ENCODE data around the gene ACTG1. TPM values are rescaled to one million over a fixed set of nuclear protein-coding genes. Genes with fewer than 3 reads are reported as not detected.
"Not testable (repeated sequence)": the region's sequence is repeated elsewhere in the genome, so short reads cannot be mapped to it uniquely, and the experiment has no call there.

ACTG1 gene
- total and polyA plus RNA-seq, 7 experiments from 2014 or later: 971 to 4,639 (median 1,185) TPM

DNA sequence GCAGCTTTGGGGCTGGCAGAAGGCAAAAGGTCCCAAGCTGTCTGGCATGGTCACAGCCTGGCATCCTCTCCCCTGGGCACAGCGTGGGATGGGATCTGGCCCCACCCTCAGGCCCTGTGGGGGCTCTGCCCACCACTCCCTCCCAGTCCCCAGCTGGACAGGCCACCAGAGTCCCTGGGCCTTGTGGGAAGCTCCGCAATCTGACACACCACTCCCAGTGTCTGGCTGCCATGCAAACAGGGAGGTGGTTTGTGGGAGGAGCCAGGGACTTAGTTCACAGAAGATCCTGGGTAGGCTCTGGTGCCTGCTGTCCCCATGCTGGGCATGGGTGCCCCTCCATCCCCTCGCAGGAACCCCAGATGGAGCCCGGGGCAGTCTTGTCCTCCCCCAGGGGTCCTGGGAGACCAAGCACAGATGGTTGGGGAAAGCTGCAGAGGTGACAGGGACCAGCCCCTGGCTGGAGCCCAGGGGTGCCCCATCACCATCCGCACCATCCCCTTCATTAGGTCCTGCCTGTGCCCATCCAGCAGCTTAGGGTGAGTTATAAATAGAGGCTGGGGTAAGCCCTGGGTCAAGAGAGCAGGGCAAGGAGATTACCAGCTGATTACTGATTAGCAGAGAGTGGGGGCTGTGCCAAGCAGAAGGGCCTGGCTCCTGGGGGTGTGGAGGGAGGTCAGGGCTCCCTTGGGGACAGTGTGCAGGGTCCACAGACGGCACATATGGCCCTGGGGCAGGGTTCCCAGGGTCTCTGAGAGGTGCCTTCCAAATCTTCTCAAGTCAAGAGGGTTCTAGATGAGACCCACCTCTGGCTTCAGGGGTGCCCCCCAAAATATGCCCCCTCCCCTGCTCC lies 21.8 kb upstream of the ACTG1 start:
- DNase-seq (no peak), ATAC-seq (no peak)
- H3K4me3 ChIP-seq (ENCODE audit: low read length): no peak overlapping the region
- no peak overlapping the region for H3K4me3 Mint-ChIP-seq
- peaks cover 0 to 4% of the 10 kb centered on the region in 2 donors for H3K27me3 ChIP-seq (ENCODE audit: control insufficient read depth in 2 of 2, insufficient read depth in 2 of 2, low read length in 2 of 2)
- H3K27ac ChIP-seq (ENCODE audit: low read depth, low read length): no peak overlapping the region
- peaks cover 0 to 6% (median 0%) of the 10 kb centered on the region in 7 donors for H3K4me1 Mint-ChIP-seq
- peaks cover 0 to 5% (median 0%) of the 10 kb centered on the region in 3 experiments for H3K36me3 ChIP-seq (ENCODE audit: control insufficient read depth in 2 of 3, insufficient read depth in 3 of 3, low read length in 3 of 3)
- POLR2A ChIA-PET: interaction anchor here (0.6 to 1.6 kb wide), 2 partner anchors 26 to 1188 kb away, joined by 3 to 4 read pairs; no protein-coding TSS in a partner anchor
- peaks cover 0 to 34% (median 14%) of the 10 kb centered on the region in 5 donors for H3K27me3 Mint-ChIP-seq
- H3K36me3 Mint-ChIP-seq: peaks cover 0 to 4% (median 3%) of the 10 kb centered on the region in 5 donors
- CTCF ChIA-PET: no interaction called here
- H3K9me3 Mint-ChIP-seq: no peaks in the 10 kb centered on the region
- no peaks in the 10 kb centered on the region for H3K4me1 ChIP-seq (ENCODE audit: control insufficient read depth in 2 of 2, insufficient read depth in 2 of 2, low read length in 2 of 2)
- no peak overlapping the region for H3K27ac Mint-ChIP-seq
- H3K9me3 ChIP-seq (ENCODE audit: control insufficient read depth in 2 of 3, low read length in 3 of 3): no peaks in the 10 kb centered on the region
- intact Hi-C loops (cut with micrococcal nuclease): no loop called here

DNA sequence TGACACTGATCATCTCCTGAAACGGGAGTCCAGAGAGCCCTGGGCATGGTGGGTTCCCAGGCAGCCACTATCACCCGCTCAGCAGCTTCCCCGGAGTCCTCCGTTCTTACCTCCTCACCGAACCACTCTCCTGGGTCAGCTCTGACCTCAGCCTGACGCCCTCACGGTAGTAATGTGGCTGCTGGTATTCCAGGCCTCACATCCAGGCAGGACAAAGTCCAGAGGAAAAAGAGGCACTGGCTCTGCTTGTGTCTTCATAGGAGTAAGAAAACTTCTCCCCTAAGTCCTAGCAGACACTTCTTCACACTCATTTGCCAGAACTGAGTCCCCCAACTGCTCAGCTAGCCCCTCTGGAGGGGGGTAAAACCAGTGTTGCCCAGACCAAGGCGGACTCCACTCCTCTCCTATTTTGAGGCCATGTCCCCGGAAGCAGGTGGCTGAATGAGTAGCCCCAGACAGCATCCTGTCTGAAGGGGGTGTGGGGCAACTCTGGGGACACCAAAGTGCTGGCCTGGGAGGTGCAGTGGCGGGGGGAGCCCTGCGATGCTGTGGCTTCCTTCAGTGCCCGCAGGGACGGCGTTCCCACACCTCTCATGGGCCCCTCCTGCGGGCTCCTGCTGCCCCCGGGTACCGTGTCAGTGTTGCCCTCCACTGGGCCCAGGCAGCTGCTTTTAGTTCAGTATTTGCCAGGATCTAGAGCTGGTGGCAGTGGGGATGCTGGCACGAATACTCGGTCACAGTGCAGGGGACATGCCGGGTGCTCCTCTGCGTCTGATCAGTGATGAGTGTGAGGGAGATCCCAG lies 20.9 kb upstream of the ACTG1 start:
- Mint-ChIP-seq H3K9me3 (no peaks in the 10 kb centered on the region), H3K4me1 (peaks cover 0 to 6% (median 0%) of the 10 kb centered on the region in 7 donors), H3K36me3 (peaks cover 0 to 4% (median 3%) of the 10 kb centered on the region in 5 donors), H3K27ac (no peak overlapping the region), H3K4me3 (no peak overlapping the region), H3K27me3 (peaks cover 0 to 34% (median 14%) of the 10 kb centered on the region in 5 donors)
- Histone ChIP-seq H3K9me3 (ENCODE audit: control insufficient read depth in 2 of 3, low read length in 3 of 3) (no peaks in the 10 kb centered on the region), H3K4me1 (ENCODE audit: control insufficient read depth in 2 of 2, insufficient read depth in 2 of 2, low read length in 2 of 2) (no peaks in the 10 kb centered on the region), H3K27me3 (ENCODE audit: control insufficient read depth in 2 of 2, insufficient read depth in 2 of 2, low read length in 2 of 2) (peaks cover 0 to 4% of the 10 kb centered on the region in 2 donors), H3K27ac (ENCODE audit: low read depth, low read length) (no peak overlapping the region), H3K4me3 (ENCODE audit: low read length) (no peak overlapping the region), H3K36me3 (ENCODE audit: control insufficient read depth in 2 of 3, insufficient read depth in 3 of 3, low read length in 3 of 3) (no peaks in the 10 kb centered on the region)
- ATAC-seq: peak; percentile 21
- CTCF ChIA-PET: no interaction called here
- POLR2A ChIA-PET: interaction anchor here (0.6 to 1.6 kb wide), 2 partner anchors 25 to 1187 kb away, joined by 3 to 4 read pairs; no protein-coding TSS in a partner anchor
- intact Hi-C loops (cut with micrococcal nuclease): no loop called here
- DNase-seq: no peak

DNA sequence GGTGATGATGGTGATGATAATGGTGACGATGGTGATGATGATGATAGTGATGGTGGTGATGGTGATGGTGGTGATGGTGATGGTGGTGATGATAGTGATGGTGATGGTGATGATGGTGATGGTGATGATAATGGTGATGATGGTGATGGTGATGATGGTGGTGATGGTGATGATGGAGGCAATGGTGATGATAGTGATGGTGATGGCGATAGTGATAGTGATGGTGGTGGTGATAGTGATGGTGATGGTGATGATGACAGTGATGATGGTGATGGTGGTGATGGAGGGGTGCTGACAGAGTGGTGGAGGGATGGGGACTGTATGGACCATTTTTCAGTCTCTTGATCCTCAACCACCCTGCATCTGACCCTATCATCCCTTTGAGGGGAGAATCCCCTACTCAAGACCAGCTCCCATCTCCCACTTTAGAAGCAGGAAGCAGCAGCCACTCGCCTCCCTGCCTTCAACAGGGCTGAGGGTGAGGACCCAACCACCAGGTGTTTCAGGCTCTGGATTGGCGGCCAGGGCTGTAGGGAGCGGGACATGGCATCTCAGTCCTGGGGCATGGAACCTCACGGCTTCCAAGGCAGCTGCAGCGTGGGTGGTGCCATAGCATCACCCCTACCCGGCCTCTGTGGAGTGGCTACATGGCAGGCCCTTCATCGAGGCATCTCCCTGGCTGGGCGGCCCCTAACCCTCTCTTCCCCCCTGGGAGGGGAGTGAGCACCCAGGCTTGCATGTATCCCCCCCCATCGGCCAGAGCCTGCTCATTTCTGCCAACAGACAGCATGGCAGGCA lies 20.1 kb upstream of the ACTG1 start:
- Mint-ChIP-seq H3K4me1 (peaks cover 0 to 6% (median 0%) of the 10 kb centered on the region in 7 donors), H3K4me3 (no peak overlapping the region), H3K27me3 (peaks cover 0 to 29% (median 14%) of the 10 kb centered on the region in 5 donors), H3K27ac (no peak overlapping the region), H3K36me3 (no peaks in the 10 kb centered on the region), H3K9me3 (no peaks in the 10 kb centered on the region)
- DNase-seq: no peak
- intact Hi-C loops (cut with micrococcal nuclease): no loop called here
- Histone ChIP-seq H3K36me3 (ENCODE audit: control insufficient read depth in 2 of 3, insufficient read depth in 3 of 3, low read length in 3 of 3) (no peaks in the 10 kb centered on the region), H3K4me1 (ENCODE audit: control insufficient read depth in 2 of 2, insufficient read depth in 2 of 2, low read length in 2 of 2) (no peaks in the 10 kb centered on the region), H3K27me3 (ENCODE audit: control insufficient read depth in 2 of 2, insufficient read depth in 2 of 2, low read length in 2 of 2) (peaks cover 0 to 4% of the 10 kb centered on the region in 2 donors), H3K4me3 (ENCODE audit: low read length) (no peak overlapping the region), H3K27ac (ENCODE audit: low read depth, low read length) (no peak overlapping the region), H3K9me3 (ENCODE audit: control insufficient read depth in 2 of 3, low read length in 3 of 3) (no peaks in the 10 kb centered on the region)
- ChIA-PET POLR2A (interaction anchor here (1.6 kb wide), 1 partner anchor 24 kb away, joined by 4 read pairs; no protein-coding TSS in a partner anchor), CTCF (no interaction called here)
- no peak for ATAC-seq

DNA sequence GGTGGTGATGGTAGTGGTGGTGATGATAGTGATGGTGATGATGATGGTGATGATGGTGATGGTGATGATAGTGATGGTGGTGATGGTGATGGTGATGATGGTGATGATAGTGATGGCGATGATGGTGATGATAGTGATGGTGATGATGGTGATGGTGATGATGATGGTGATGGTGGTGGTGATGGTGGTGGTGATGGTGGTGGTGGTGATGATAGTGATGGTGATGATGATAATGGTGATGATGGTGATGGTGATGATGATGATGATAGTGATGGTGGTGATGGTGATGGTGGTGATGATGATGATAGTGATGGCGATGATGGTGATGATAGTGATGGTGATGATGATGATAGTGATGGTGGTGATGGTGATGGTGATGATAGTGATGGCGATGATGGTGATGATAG lies 19.4 kb upstream of the ACTG1 start:
- POLR2A ChIA-PET; DNase-seq; H3K4me3 Mint-ChIP-seq; ATAC-seq; H3K27ac Mint-ChIP-seq; H3K4me1 Mint-ChIP-seq; H3K4me3 ChIP-seq (ENCODE audit: low read length); H3K36me3 Mint-ChIP-seq; CTCF ChIA-PET; H3K27ac ChIP-seq (ENCODE audit: low read depth, low read length); H3K9me3 Mint-ChIP-seq; H3K27me3 ChIP-seq (ENCODE audit: control insufficient read depth in 2 of 2, insufficient read depth in 2 of 2, low read length in 2 of 2); intact Hi-C loops (cut with micrococcal nuclease); H3K9me3 ChIP-seq (ENCODE audit: control insufficient read depth in 2 of 3, low read length in 3 of 3); H3K4me1 ChIP-seq (ENCODE audit: control insufficient read depth in 2 of 2, insufficient read depth in 2 of 2, low read length in 2 of 2); H3K36me3 ChIP-seq (ENCODE audit: control insufficient read depth in 2 of 3, insufficient read depth in 3 of 3, low read length in 3 of 3): not testable (repeated sequence)
- peaks cover 0 to 24% (median 14%) of the 10 kb centered on the region in 5 donors for H3K27me3 Mint-ChIP-seq

DNA sequence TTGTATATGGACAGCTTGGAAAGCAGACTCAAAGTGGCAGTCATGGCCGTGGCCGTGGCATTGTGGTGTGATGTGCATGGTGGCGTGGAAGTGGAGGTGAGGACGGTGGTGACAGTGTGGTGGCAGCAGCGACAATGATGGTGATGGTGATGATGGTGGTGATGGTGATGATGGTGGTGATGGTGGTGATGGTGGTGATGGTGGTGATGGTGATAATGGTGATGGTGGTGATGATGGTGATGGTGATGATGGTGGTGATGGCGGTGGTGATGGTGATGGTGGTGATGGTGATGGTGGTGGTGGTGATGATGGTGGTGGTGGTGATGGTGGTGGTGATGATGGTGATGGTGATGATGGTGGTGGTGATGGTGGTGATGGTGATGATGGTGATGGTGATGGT lies 18.4 kb upstream of the ACTG1 start:
- H3K27me3 ChIP-seq (ENCODE audit: control insufficient read depth in 2 of 2, insufficient read depth in 2 of 2, low read length in 2 of 2); H3K36me3 Mint-ChIP-seq; DNase-seq; intact Hi-C loops (cut with micrococcal nuclease); H3K36me3 ChIP-seq (ENCODE audit: control insufficient read depth in 2 of 3, insufficient read depth in 3 of 3, low read length in 3 of 3); H3K4me3 Mint-ChIP-seq; H3K27ac Mint-ChIP-seq; H3K27ac ChIP-seq (ENCODE audit: low read depth, low read length); H3K4me3 ChIP-seq (ENCODE audit: low read length); CTCF ChIA-PET; H3K4me1 Mint-ChIP-seq; H3K9me3 ChIP-seq (ENCODE audit: control insufficient read depth in 2 of 3, low read length in 3 of 3); H3K4me1 ChIP-seq (ENCODE audit: control insufficient read depth in 2 of 2, insufficient read depth in 2 of 2, low read length in 2 of 2); ATAC-seq; H3K9me3 Mint-ChIP-seq: not testable (repeated sequence)
- POLR2A ChIA-PET: interaction anchor here (0.5 kb wide), 1 partner anchor 437 kb away, joined by 3 read pairs; no protein-coding TSS in a partner anchor
- peaks cover 0 to 27% (median 11%) of the 10 kb centered on the region in 5 donors for H3K27me3 Mint-ChIP-seq

DNA sequence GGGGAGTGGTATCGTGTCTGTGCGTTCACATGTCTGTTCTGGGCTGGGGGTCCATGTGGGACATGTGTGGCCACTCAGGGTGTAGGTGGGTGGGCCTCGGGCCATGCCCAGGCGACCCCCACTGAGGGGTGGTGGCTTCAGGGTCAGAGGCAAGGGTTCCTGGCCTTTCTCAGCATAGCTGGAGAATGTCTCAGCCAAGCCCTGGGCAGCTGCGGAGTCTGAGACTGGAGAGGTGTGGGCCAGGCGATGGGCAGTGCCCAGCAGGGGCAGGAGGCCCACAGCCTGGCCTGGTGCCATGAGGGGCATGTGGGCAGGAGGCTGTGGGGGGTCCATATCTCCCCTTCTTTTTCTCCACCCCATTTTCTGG lies 16.8 kb upstream of the ACTG1 start:
- H3K27me3 ChIP-seq (ENCODE audit: control insufficient read depth in 2 of 2, insufficient read depth in 2 of 2, low read length in 2 of 2): no peaks in the 10 kb centered on the region
- no peak overlapping the region for H3K27ac ChIP-seq (ENCODE audit: low read depth, low read length)
- H3K27ac Mint-ChIP-seq: no peak overlapping the region
- H3K36me3 ChIP-seq (ENCODE audit: control insufficient read depth in 2 of 3, insufficient read depth in 3 of 3, low read length in 3 of 3): no peaks in the 10 kb centered on the region
- H3K36me3 Mint-ChIP-seq: no peaks in the 10 kb centered on the region
- no peaks in the 10 kb centered on the region for H3K4me1 ChIP-seq (ENCODE audit: control insufficient read depth in 2 of 2, insufficient read depth in 2 of 2, low read length in 2 of 2)
- peaks cover 0 to 1% (median 0%) of the 10 kb centered on the region in 7 donors for H3K4me1 Mint-ChIP-seq
- H3K9me3 ChIP-seq (ENCODE audit: control insufficient read depth in 2 of 3, low read length in 3 of 3): no peaks in the 10 kb centered on the region
- no peak for ATAC-seq
- POLR2A ChIA-PET: interaction anchor here (0.9 kb wide), 1 partner anchor 10 kb away, joined by 3 read pairs; no protein-coding TSS in a partner anchor
- intact Hi-C loops (cut with micrococcal nuclease): no loop called here
- H3K9me3 Mint-ChIP-seq: no peaks in the 10 kb centered on the region
- no peak overlapping the region for H3K4me3 ChIP-seq (ENCODE audit: low read length)
- H3K27me3 Mint-ChIP-seq: peaks cover 0 to 16% (median 4%) of the 10 kb centered on the region in 5 donors
- no peak for DNase-seq
- H3K4me3 Mint-ChIP-seq: no peak overlapping the region
- CTCF ChIA-PET: no interaction called here

All from naive thymus-derived CD4-positive, alpha-beta T cell (primary cell).